ENCODE data around the gene FAM221A.

DNA sequence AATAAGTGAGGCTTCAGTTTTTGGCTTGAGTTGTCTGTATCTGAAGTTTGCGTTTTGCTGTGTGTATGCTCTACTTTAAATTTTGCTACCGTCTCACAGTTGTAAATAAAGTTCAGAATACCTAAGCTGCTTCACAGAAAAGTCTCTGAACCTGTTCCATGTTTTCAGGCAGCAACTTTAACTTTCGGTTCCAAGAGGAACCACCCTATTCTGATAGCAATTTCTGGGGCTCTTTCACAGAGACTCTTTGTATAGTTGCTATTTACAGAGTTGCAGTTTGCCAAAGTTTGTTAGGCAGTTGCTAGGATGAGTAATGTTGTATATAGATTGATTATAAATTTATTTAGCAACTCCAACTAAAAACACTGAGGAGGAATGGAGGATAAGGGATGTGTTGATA, 5.7 kb downstream of the FAM221A start:
- TF ChIP-seq CTCF (IDR thresholded peaks at IDR 0.05): no peak
- no peak for TF ChIP-seq EZH2 (IDR thresholded peaks at IDR 0.05; ENCODE audit: borderline replicate concordance, insufficient read depth, low read depth, low read length, poor library complexity, severe bottlenecking)

Measured in B cell (primary cell).